Stimulated activated CD8-positive, alpha-beta memory T cell treated with anti-CD3 and anti-CD28 coated beads, Interleukin-4, amount 100 ng/mL, for 24 hours (primary cell): ENCODE measurements around the gene SLC34A3.
A peak's percentile ranks its signal among the peaks of the same experiment; 100 is the strongest.

Experiments
- DNase-seq: peaks from one replicate; pipeline ENCODE4 v3.0.0-alpha.2; 2020; ENCODE audit warnings: low read depth

Gene SLC34A3

GRCh38 chr9:137230705-137231371, at the start of gene SLC34A3:
Gene SLC34A3, plus strand, starts transcription at chr9:137230901. Its CDS starts 802 bp downstream, at chr9:137231703.
- DNase-seq: no peak

GRCh38 chr9:137181680-137182079, 49.0 kb upstream of the SLC34A3 start:
- DNase-seq: no peak

GRCh38 chr9:137182836-137183235, 47.9 kb upstream of the SLC34A3 start:
- DNase-seq: no peak

DNA sequence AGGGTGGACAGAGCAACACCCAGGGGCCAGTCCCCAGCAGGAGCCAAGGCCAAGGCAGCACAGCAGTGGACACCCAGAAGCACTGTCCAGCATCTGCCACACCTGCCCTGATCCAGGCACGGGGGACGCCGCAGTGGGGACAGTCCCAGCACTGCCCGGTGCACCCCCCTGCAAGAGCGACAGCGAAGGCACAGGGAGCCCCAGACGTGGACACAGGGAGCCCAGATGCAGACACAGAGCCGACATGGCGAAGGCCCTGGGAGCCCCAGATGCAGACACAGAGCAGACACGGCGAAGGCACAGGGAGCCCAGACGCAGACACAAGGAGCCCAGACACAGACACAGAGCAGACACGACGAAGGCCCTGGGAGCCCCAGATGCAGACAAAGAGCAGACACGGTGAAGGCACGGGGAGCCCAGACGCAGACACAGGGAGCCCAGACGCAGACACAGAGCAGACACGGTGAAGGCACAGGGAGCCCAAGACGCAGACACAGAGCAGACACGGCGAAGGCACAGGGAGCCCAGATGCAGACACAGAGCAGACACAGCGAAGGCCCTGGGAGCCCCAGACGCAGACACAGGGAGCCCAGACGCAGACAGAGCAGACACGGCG, 46.6 kb upstream of the SLC34A3 start:
- DNase-seq: no peak

DNA sequence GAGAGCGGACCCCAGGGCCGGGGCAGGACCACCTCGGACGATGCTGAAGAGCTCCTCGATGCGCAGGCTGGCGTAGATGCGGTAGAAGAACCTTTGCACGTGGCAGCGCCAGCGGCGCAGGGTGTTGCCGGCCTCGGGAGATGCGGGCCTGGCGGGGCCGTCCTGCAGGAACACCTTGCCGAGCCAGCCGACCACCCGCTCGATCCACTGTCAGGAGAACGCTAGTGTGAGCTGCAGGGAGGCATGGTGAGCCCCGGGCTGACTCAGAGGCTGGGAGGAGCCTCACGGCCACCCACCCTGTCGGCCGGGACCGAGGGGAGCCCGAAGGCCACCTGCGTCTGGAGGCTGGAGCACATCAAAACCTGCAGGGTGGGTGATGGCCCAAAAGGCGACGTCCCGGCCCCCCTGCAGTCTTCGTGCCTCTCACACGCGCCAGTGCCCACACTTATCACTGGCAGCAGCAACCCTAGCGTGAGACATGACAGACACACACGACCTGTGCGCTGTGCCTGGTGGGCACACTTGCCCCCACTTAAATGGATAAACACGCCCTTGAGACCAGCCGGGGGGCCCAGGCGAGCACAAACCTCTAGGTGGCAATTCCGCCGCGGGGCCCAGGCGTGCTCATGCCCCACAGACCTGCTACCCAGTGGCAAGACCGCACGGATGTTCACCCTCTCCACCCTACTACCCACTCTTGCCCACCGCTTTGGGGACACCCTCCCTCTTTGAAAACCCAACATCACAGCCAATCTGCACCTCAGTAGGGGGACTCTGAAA, 45.6 kb upstream of the SLC34A3 start:
- DNase-seq: no peak

DNA sequence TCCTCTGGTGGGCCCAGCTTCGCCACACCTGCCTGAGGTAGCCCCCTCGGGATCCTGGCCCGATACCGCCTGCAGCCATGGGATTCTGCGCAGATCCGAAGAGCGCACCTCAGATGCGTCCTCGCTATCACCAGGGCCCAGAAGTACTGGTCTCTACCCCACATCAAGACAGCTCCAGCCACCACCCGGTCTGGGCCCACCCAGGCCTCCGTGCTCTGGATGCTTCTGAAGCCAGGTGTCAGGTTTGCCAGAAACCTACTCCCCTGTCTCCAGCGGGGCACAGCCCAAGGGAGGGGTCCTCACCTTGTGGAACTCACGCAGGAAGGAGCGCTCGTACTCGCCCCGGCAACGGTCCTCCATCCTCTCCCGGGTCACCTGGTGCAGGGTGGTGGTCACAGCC, 44.8 kb upstream of the SLC34A3 start:
- no peak for DNase-seq

DNA sequence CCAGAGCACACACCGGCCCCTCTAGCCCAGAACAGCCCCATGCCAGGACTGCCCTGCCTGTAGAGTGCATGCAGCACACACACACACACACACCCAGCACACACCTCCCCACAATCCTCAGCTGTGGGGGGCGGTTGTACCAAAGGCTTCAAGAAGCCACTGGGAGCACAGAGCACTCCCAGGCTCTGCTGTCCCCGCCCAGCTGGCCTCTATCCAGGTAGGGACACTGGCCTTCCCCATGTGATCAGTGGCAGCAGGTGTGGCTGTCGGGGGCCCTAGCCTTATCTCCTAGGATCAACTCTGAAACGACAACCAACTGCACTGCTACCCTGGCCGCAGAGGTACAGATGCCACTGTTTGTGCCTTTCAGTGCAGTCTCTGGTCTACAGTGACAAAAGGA, 44.3 kb upstream of the SLC34A3 start:
- DNase-seq: no peak

DNA sequence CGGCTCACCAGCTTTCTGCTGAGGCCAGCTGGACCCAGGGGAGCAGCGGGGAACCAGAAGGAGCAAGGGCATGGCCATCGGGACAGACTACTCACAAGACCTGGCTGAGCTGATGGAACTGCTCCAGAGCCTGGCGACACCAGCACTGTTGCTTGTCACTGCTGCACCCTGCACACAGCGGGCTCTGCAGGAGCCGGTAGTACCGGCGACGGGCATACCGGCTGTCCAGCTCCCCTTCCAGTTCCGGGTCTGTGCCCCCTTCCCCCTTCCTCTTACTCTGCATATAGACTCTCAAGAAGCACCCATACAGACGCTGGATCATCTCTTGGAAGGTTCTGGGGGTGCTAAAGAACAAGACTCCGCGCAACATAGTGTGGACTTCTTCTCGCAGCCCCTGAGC, 43.3 kb upstream of the SLC34A3 start:
- DNase-seq: no peak

- no peak for DNase-seq
These were observed 42.6 kb upstream of the SLC34A3 start for GRCh38 chr9:137188086-137188489.

DNA sequence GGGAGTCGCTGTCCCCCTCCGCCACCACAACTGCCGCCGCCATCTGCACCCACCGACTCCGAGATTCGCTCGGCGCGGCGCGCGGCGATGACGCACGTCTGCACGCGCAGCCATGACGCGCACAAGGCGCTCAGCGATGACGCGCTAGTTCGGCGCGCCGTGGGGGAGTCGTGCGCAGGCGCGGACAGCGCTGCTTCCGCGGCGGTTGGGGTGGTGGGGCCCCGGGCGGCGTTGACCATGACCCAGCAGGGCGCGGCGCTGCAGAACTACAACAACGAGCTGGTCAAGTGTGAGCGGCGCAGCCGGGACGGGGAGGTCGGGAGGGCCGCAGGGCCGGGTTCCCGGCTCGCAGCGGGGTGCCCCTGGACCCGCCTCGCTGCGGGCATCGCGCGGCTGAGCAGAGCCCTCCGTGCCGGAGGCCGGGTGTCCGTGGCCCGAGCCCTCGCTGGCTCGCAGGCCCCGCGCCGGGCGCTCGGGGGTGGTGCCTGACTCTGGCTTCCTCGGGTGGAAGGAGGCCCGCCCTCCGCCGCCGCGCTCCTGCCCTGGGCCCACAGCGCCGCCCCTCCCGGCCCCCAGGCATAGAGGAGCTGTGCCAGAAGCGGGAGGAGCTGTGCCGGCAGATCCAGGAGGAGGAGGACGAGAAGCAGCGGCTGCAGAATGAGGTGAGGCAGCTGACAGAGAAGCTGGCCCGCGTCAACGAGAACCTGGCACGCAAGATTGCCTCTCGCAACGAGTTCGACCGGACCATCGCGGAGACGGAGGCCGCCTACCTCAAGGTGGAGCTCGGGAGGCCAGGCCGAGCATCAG, 42.0 kb upstream of the SLC34A3 start, which contains the start of the genes ANAPC2 and SSNA1:
Gene ANAPC2 (minus strand): TSS at position 71 of the 807 bp plus-strand sequence. CDS start 28 bp downstream, at position 43.
Gene SSNA1 (plus strand): TSS at position 187 of the 807 bp plus-strand sequence. CDS start 51 bp downstream, at position 238.
- peak; percentile 90 for DNase-seq

GRCh38 chr9:137189297-137190295, 41.1 kb upstream of the SLC34A3 start:
- no peak for DNase-seq

DNA sequence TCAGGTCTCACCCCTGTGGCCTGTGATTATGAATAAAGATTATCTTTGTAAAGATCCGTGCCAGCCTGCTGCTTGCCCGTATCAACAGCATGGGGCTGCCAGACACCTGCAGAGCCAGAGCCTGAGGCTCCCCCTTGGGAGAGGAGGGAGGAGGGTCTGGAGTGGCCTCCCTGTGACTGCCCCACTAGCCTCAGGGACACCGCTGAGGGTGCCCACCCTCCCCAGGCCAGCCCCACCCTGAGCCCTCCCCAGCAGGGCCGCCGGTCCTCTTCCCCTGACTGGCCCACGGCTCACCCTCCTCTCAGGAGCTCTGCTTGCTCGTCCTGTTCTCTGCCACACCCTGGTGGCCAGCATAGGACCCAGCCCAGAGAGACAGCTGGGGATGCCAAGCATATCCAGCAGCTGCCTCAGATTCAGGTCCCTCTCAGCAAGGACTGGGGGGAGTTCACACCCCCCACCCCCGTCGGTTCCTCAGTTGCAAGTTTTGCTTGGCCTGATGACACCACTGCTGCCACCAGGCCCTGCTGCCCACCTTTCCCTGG, 40.3 kb upstream of the SLC34A3 start:
- DNase-seq: no peak

DNA sequence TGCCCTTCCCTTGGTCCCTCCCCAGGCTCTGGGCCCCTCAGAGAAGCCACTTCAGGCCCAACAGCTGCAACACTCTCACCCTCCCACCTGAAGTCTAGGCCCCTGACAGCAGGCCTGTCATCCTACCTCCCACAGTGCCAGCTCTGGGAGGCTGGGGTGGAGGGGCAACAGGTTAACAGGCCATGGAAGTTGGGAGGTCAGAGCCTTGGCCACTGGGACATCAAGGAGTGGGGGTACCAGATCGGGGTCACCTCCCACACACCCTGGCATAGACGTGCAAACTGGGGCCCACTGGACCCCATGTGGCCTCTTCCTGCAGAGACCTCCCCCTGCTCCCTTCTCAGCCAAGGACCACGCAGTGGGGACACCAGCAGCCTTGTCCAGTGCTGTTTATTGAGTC, 39.5 kb upstream of the SLC34A3 start:
- no peak for DNase-seq

DNA sequence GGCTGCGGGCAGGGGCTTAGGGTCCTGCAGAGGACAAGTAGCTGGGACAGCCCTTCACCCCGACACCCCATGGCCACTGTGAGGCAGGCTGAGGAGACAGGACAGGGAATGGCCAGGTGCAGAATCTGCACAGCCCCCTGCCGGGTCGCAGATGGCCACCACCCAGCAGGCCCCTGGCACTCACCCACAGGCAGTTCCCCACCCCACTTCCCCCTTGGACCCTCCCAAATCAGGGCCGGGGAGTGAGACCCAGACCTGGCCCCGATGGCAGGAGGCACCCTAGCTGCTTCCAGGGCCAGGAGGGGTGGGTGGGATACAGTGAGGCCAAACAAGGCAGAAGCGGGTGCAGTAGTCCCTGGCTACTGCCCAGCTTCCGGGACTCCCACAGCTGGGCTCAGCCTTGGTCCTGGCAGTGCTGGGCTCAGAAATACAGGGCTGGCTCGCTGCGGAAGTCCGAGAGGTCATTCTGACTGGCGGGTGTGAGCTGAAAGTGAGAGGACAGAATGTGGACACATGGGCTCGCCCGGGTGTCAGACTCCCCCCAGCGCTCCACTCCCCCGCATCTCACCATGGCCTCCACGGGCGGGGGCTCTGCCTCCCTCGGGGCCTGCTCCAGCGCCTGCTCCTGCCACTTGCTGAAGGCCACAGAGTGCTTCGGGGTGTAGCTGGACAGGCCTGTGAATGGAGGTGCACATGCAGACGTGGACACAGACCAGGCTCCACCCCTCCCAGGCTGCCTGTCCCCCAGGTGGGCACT, 38.8 kb upstream of the SLC34A3 start:
- no peak for DNase-seq

DNA sequence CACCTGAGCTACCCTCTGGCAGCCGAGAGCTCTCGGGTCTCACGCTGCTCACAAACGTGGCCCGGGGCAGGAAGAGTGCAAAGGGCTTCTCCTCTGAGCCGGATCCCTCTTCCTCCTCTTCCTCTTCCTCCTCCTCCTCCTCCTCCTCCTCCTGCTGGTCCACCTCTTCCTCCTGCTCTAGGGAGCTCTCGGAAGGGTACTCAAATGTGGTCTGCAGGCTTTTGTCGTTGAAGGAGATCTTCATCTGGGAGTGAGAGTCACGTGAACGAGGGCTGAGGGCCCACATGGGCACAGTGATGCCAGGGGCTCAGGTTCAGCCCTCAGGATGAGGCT, 38.3 kb upstream of the SLC34A3 start:
- no peak for DNase-seq

DNA sequence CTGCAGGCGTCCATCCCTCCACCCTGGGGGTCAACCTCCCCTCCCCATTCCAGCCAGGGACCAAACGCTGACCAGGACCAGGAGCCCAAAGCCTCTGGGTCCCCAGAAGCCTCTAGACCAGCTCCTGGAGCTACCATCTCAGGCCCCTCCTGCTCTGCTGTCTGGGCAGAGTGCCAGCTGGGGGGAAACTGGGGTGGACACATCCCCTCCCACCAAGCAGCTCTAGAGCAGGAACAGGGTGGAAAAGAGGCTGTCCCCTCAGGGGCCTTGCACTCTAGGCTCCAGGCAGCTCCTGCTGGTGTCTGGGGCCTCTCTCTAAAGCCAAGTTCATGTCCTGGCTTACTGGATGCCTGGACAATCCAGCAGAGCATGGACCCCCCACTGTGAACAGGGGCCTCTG, 37.8 kb upstream of the SLC34A3 start:
- DNase-seq: no peak

DNA sequence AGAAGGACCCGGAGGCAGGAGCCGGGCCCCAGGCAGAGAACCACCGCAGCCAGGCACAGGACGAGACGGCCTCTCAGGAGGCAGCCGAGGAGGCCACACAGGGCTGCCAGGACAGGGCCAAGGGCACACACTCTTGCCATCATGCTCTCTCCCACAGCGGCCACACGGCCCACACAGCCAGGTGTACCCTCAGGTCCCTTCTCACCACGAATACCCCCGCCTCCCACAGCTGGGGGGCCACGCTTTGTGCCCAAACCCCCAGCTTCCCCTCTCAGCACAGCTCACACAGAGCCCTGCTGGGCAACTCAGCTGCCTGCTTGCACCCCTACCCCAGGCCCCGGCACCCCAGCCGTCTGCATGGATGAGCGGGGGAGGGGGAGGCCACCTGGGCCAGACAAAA, 36.9 kb upstream of the SLC34A3 start:
- no peak for DNase-seq

GRCh38 chr9:137194388-137194787, 36.3 kb upstream of the SLC34A3 start:
- DNase-seq: no peak

GRCh38 chr9:137194909-137195308, 35.8 kb upstream of the SLC34A3 start:
- DNase-seq: no peak
